Esophagus squamous epithelium (tissue), 5 donors: ENCODE results near the gene UROS. TPM values are rescaled to one million over a fixed set of nuclear protein-coding genes. Genes with fewer than 3 reads are reported as not detected.

Experiments
- DNase-seq: peaks from one replicate; lab custom pipeline; 2025; lab: John Stamatoyannopoulos, UW
- H3K27ac ChIP-seq, 4 donors: fragments of 200-600 bp; sonication (generic); one replicate each; pipeline ENCODE4 v1.5.1; 2016 to 2019; ENCODE audit warnings: mild to moderate bottlenecking in 1 of 4
- H3K27me3 ChIP-seq, 4 donors: fragments of 200-600 bp; sonication (generic); 1 replicate in 3 of 4; 2 replicates in 1 of 4; pipeline versions ENCODE4 v1.5.1 to v1.6.0; 2017 to 2021; ENCODE audit warnings: antibody characterized with exemption in 1 of 4
- H3K36me3 ChIP-seq, 3 donors: fragments of 200-600 bp; sonication (generic); one replicate each; pipeline ENCODE4 v1.5.1; 2016 to 2019
- H3K4me1 ChIP-seq, 3 donors: fragments of 200-600 bp; sonication (generic); one replicate each; pipeline ENCODE4 v1.5.1; 2017 to 2019
- H3K4me3 ChIP-seq, 4 donors: fragments of 200-600 bp; sonication (generic); 1 replicate in 3 of 4; 2 replicates in 1 of 4; pipeline ENCODE4 v1.5.1; 2016 to 2019; ENCODE audit warnings: mild to moderate bottlenecking in 2 of 4, moderate library complexity in 1 of 4
- H3K9me3 ChIP-seq, 3 donors: fragments of 200-600 bp; sonication (generic); one replicate each; pipeline ENCODE4 v1.5.1; 2016 to 2019
- POLR2A ChIP-seq, 4 donors: fragments of 450-650 bp; IDR thresholded peaks; one replicate each; pipeline ENCODE4 v1.6.1; 2017; ENCODE audit warnings: antibody characterized with exemption in 4 of 4, mild to moderate bottlenecking in 4 of 4, moderate library complexity in 3 of 4
- WGBS, 2 donors: methylation state at CpG; one replicate each; pipeline ENCODE4 v1.1.5; 2018; 5-methylcytosine and 5-hydroxymethylcytosine counted together
- intact Hi-C: fragments of 100-400 bp; cut with DNase I; formaldehyde crosslinking; loops from one replicate; pipeline ENCODE4 v1.15.0; 2022
- total RNA-seq, 4 donors: library from RNA; depleted of rRNA; stranded (reverse); fragments of >200 nt; gene quantifications; one replicate each; pipeline ENCODE4 v1.1.0, GENCODE V29; 2016
- TF ChIP-seq, protein P1 (sequence below), 6 experiments: fragments of 450-650 bp in 4 of 6; fragments of 200-600 bp in 2 of 6; sonication (generic) in 2 of 6; IDR thresholded peaks; one replicate each; pipeline ENCODE4 v1.5.1; 2016 to 2019; ENCODE audit warnings: antibody characterized with exemption in 6 of 6, mild to moderate bottlenecking in 4 of 6, moderate library complexity in 4 of 6
- donor health status: DM: yes; HTN: yes; CAD: no.

The UROS gene
- total RNA-seq, 4 donors from 2014 or later: 17.5 to 40.7 (median 23.8) TPM

DNA sequence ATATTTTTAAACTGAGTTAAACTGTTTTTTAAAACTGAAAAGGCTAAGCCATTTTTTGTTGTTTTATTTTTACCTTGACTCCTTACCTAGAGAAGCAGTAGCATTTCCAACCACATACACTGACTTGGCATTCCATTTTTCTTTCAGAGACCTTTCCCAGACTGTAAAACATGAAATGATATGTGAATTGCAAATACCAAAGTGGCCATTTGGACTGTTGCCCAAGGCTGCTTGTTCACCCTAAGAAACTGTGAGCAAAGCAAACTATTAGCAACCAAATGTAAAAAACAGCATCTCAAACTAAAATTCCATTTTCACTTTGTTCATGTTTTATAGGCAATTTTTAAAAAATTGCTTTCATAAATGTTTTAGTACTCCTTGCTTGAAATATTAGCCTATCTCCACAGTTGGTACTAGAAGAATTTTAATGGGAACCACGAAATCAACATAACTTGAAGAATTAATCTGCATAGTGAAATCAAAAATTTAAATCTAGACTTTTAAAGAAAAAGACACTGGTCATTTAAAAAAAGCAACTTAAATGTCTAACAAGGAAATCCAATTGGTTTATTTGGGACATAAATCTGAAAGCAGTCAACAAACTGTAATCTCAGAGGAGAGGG lies 10.8 kb downstream of the UROS start:
- no peak for DNase-seq
- Histone ChIP-seq H3K27me3 (no peaks in the 10 kb centered on the region), H3K9me3 (no peaks in the 10 kb centered on the region), H3K4me3 (no peak overlapping the region), H3K36me3 (peaks cover 0 to 85% (median 4%) of the 10 kb centered on the region in 3 donors), H3K4me1 (no peaks in the 10 kb centered on the region), H3K27ac (no peak overlapping the region)
- no peak for TF ChIP-seq POLR2A (IDR thresholded peaks at IDR 0.05)
- TF ChIP-seq, protein P1, sequence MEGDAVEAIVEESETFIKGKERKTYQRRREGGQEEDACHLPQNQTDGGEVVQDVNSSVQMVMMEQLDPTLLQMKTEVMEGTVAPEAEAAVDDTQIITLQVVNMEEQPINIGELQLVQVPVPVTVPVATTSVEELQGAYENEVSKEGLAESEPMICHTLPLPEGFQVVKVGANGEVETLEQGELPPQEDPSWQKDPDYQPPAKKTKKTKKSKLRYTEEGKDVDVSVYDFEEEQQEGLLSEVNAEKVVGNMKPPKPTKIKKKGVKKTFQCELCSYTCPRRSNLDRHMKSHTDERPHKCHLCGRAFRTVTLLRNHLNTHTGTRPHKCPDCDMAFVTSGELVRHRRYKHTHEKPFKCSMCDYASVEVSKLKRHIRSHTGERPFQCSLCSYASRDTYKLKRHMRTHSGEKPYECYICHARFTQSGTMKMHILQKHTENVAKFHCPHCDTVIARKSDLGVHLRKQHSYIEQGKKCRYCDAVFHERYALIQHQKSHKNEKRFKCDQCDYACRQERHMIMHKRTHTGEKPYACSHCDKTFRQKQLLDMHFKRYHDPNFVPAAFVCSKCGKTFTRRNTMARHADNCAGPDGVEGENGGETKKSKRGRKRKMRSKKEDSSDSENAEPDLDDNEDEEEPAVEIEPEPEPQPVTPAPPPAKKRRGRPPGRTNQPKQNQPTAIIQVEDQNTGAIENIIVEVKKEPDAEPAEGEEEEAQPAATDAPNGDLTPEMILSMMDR (IDR thresholded peaks at IDR 0.05): no peak
- 80 to 96% methylated on average over 1 of the region's 1 CpG for WGBS, 2 donors
- intact Hi-C loops: no loop called here

DNA sequence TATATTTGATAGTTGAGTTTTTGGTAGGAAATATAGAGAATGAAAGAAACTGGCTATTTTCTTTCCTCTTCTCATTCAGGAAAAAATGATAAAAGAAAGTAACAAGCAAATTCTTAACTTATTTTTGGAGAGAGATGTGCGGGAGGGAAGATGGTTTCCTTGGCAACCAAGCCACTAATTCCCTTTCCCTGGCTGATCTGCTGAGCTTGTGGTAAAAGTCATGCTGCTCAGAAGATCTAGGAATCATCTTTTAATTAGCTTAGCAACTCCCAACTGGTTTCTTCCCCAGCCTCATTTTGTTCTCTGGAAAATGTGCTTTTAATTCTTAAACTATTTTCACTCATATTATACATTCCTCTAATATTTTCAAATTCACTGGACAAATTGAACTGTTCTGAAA lies 11.8 kb downstream of the UROS start:
- no peak overlapping the region for H3K4me3 ChIP-seq
- H3K9me3 ChIP-seq: no peaks in the 10 kb centered on the region
- no peak for TF ChIP-seq POLR2A (IDR thresholded peaks at IDR 0.05)
- TF ChIP-seq, protein P1 (IDR thresholded peaks at IDR 0.05): no peak
- DNase-seq: no peak
- H3K4me1 ChIP-seq: no peaks in the 10 kb centered on the region
- no peaks in the 10 kb centered on the region for H3K27me3 ChIP-seq
- WGBS, 2 donors: 71 to 82% methylated on average over 1 of the region's 1 CpG
- intact Hi-C loops: no loop called here
- H3K36me3 ChIP-seq: peaks cover 3 to 94% (median 4%) of the 10 kb centered on the region in 3 donors
- H3K27ac ChIP-seq: no peak overlapping the region

DNA sequence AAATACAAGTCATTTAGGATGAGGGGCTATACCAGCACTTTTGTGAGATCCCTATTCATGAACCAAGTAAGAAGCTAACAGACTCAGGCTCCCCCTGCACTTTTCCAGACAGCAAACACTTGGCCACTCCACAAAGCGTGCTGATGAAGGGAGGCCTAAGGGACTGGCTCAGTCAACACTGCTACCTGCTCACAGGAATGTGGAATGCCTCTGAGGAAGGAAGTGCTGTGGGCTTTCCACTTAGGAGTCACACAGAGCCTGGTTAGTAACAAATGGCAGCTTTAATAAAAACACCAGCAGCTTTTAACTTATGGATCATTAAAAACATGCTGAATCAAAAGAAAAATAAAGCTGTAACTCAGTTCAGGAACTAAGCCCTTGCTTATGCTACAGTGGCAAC lies 15.0 kb downstream of the UROS start:
- DNase-seq: no peak
- Histone ChIP-seq H3K27me3 (no peaks in the 10 kb centered on the region), H3K36me3 (peaks cover 0 to 94% (median 11%) of the 10 kb centered on the region in 3 donors), H3K9me3 (no peaks in the 10 kb centered on the region), H3K4me3 (no peak overlapping the region), H3K27ac (no peak overlapping the region), H3K4me1 (no peaks in the 10 kb centered on the region)
- no peak for TF ChIP-seq POLR2A (IDR thresholded peaks at IDR 0.05)
- TF ChIP-seq, protein P1 (IDR thresholded peaks at IDR 0.05): no peak
- WGBS, 2 donors: 83 to 100% methylated on average over 1 of the region's 1 CpG
- intact Hi-C loops: no loop called here

DNA sequence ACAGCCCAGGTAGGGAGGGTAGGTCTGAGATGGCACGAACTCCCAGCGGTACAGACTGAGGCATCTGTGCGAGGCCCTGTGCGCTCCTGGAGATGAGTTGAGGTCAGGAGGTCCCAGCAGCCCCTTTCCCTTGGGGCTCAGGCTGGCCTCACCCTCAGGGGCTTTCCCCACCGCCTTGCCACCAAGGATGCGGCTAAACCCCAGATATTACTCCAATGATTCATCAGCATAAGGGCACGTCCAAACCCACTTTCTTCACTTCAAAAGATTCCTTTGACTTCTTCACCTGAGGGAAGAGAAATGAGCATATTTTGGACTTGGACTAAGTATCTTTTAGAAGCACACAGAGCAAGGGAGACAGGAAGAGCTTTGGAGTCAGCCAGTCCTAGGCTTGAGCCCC lies 20.3 kb downstream of the UROS start:
- H3K9me3 ChIP-seq: no peaks in the 10 kb centered on the region
- no peaks in the 10 kb centered on the region for H3K4me1 ChIP-seq
- H3K27me3 ChIP-seq: no peaks in the 10 kb centered on the region
- no peak overlapping the region for H3K4me3 ChIP-seq
- H3K36me3 ChIP-seq: peaks cover 0 to 96% (median 11%) of the 10 kb centered on the region in 3 donors
- no peak overlapping the region for H3K27ac ChIP-seq
- WGBS, 2 donors: 57 to 75% methylated on average over 2 to 3 of the region's 7 CpGs
- intact Hi-C loops: no loop called here
- no peak for DNase-seq
- no peak for TF ChIP-seq POLR2A (IDR thresholded peaks at IDR 0.05)
- TF ChIP-seq, protein P1 (IDR thresholded peaks at IDR 0.05): no peak

DNA sequence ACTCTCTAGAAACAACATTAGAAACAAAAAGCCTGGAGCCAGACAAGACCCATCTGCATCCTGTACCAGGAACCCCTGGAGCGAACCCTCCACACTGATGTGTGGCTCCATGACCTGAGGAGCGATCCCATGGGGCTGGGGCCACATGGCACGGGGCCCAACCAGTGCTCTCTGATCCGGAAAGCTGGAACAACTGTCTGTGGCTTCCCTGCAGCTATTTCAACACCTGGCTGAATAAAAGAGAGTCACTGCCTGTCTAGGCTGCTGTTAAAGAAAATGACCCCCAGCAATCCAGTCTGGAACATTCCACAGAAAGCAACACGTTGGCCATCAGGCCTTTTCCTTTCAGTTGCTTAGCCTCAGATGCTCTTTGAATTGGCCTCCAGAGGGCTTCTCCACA lies 20.9 kb downstream of the UROS start:
- TF ChIP-seq POLR2A (IDR thresholded peaks at IDR 0.05): no peak
- TF ChIP-seq, protein P1 (IDR thresholded peaks at IDR 0.05): no peak
- peaks cover 0 to 96% (median 11%) of the 10 kb centered on the region in 3 donors for H3K36me3 ChIP-seq
- no peak overlapping the region for H3K27ac ChIP-seq
- DNase-seq: no peak
- no peaks in the 10 kb centered on the region for H3K27me3 ChIP-seq
- WGBS, 2 donors: 66 to 75% methylated on average over 5 of the region's 5 CpGs
- no peak overlapping the region for H3K4me3 ChIP-seq
- intact Hi-C loops: no loop called here
- H3K4me1 ChIP-seq: no peaks in the 10 kb centered on the region
- no peaks in the 10 kb centered on the region for H3K9me3 ChIP-seq
